Measurements from ENCODE around the gene RAD51B. TPM values are rescaled to one million over a fixed set of nuclear protein-coding genes. Genes with fewer than 3 reads are reported as not detected.

The RAD51B gene
- total and polyA plus RNA-seq, 8 donors: 1.8 to 30.7 (median 15.3) TPM

- peak in 1 of 2 donors; percentile 75 for DNase-seq
- no peaks in the 10 kb centered on the region for H3K36me3 ChIP-seq
- intact Hi-C loops (cut with DNase I; ENCODE audit: low total_unique reads): no loop called here
- 79 to 87% (median 79%) methylated on average over 4 of the region's 4 CpGs for WGBS, 5 donors
- no peak overlapping the region for H3K4me3 ChIP-seq
- H3K27me3 ChIP-seq: no peaks in the 10 kb centered on the region
- TF ChIP-seq POLR2A (IDR thresholded peaks at IDR 0.05) (no peak), EP300 (IDR thresholded peaks at IDR 0.05) (no peak), POLR2AphosphoS5 (IDR thresholded peaks at IDR 0.05) (peak in 1 of 3 donors; percentile 15), CTCF (IDR thresholded peaks at IDR 0.05) (no peak)
- peaks cover 0 to 18% (median 8%) of the 10 kb centered on the region in 4 donors for H3K9me3 ChIP-seq
- H3K4me1 ChIP-seq: peaks cover 0 to 40% (median 18%) of the 10 kb centered on the region in 4 donors
- H3K27ac ChIP-seq: peak overlapping the region; percentile 9 to 76 (median 24)
Observed at GRCh38 chr14:68451696-68452373, 632.3 kb downstream of the RAD51B start.

DNA sequence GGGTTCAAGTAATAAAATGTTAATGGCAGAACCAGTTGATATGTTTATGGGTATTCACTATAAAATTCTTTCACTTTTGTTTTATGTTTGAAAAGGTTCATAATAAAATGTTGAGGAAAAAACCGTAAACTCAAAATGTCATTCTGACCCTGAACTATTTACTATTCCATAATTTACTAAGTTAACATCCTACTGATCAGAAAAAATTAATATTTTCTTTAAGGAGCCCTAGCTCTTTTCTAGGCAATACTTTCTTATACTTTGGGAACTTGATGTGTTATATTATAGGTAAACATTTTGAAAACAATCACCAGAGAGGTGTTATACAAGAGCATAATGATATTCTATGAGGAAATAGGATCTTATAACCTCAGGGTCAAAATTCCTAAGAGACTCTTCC is 638.7 kb downstream of the RAD51B start:
- no peak for TF ChIP-seq POLR2AphosphoS5 (IDR thresholded peaks at IDR 0.05)
- TF ChIP-seq CTCF (IDR thresholded peaks at IDR 0.05): no peak
- no peak for TF ChIP-seq POLR2A (IDR thresholded peaks at IDR 0.05)
- TF ChIP-seq EP300 (IDR thresholded peaks at IDR 0.05): no peak
- Histone ChIP-seq H3K27me3 (no peaks in the 10 kb centered on the region), H3K36me3 (no peaks in the 10 kb centered on the region), H3K9me3 (peaks cover 0 to 18% (median 8%) of the 10 kb centered on the region in 4 donors), H3K4me3 (no peak overlapping the region), H3K4me1 (peaks cover 19 to 35% (median 22%) of the 10 kb centered on the region in 4 donors), H3K27ac (peak overlapping the region in 3 of 5 donors; percentile 54 to 82 (median 60))
- DNase-seq: no peak
- 0 to 75% (median 56%) methylated on average over 1 of the region's 1 CpG for WGBS, 5 donors
- intact Hi-C loops (cut with DNase I; ENCODE audit: low total_unique reads): no loop called here

DNA sequence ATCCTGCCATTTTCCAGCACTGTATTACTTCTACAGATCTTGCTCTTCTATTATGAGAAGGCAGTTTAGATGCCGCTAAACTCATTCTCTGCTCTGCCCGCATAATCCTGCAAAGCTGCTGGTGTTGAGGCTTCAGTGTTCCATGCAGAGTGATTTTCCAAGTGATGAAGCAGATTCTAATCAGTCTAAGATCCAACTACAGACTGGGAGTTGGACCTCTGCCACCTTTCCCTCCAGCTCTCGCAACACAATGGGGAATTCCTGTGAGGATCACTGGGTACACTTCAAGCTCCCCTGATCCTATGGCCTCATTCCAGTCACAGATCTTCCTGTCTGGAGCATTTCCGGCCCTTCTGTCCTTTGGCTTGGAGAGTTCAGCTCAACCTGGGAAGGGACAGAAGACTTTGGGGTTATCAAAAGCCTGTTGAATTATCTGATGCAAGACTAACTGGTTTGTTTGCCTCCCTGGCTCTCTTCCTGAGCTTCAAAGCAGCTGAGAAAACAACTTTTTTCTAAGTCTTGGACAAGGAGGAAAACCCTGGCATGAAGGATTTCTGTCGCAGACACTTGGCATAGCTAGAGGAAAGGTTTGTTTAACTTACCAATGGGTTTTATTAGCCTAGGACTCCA is 639.4 kb downstream of the RAD51B start:
- no peak overlapping the region for H3K4me3 ChIP-seq
- no peaks in the 10 kb centered on the region for H3K27me3 ChIP-seq
- H3K27ac ChIP-seq: peak overlapping the region; percentile 54 to 82 (median 60)
- H3K36me3 ChIP-seq: no peaks in the 10 kb centered on the region
- WGBS, 5 donors: 25 to 31% (median 27%) methylated on average over 5 of the region's 5 CpGs
- TF ChIP-seq POLR2AphosphoS5 (IDR thresholded peaks at IDR 0.05) (peak in 2 of 3 donors; percentile 36 to 59), POLR2A (IDR thresholded peaks at IDR 0.05) (no peak), EP300 (IDR thresholded peaks at IDR 0.05) (no peak), CTCF (IDR thresholded peaks at IDR 0.05) (no peak)
- peaks cover 19 to 35% (median 22%) of the 10 kb centered on the region in 4 donors for H3K4me1 ChIP-seq
- H3K9me3 ChIP-seq: peaks cover 0 to 18% (median 8%) of the 10 kb centered on the region in 4 donors
- intact Hi-C loops (cut with DNase I; ENCODE audit: low total_unique reads): no loop called here
- DNase-seq: peak; percentile 72 to 80

DNA sequence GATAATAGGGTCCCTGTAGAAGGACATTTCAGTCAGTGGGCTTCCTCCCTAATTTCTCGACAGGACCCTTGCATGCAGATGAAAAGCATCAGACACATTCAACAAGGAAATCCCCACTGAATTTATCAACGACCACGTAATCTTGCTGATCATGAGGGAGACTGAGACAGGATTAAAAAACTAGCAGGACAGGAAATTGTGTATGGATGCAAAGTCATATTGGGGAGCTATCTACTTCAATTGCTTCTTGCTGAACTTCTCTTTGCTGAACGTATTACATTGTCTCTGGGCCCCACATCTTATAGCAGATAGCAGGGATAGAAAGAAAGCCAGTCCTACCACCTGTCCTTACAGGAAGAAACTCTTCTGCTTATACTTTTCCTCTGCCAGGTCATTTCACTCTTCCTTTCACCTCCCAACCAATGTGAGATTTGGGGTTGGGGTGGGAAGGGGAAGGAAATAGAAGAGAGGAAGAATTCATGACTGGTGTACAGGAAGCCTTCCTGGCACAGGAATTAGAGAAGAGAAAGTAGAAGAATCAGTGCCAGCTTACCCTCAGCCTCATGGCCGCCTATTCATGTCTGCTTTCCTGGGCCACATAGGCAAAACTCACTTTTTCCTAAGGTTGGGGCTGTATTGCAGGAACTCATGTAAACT is 640.0 kb downstream of the RAD51B start:
- DNase-seq: no peak
- Histone ChIP-seq H3K4me3 (no peak overlapping the region), H3K27me3 (no peaks in the 10 kb centered on the region), H3K4me1 (peaks cover 19 to 35% (median 24%) of the 10 kb centered on the region in 4 donors), H3K9me3 (peaks cover 0 to 14% (median 6%) of the 10 kb centered on the region in 4 donors), H3K27ac (peak overlapping the region; percentile 54 to 82 (median 60)), H3K36me3 (no peaks in the 10 kb centered on the region)
- intact Hi-C loops (cut with DNase I; ENCODE audit: low total_unique reads): no loop called here
- 31 to 45% (median 36%) methylated on average over 5 of the region's 5 CpGs for WGBS, 5 donors
- no peak for TF ChIP-seq EP300 (IDR thresholded peaks at IDR 0.05)
- no peak for TF ChIP-seq POLR2A (IDR thresholded peaks at IDR 0.05)
- TF ChIP-seq POLR2AphosphoS5 (IDR thresholded peaks at IDR 0.05): no peak
- TF ChIP-seq CTCF (IDR thresholded peaks at IDR 0.05): no peak
